Right atrium auricular region (tissue), 2 donors: Measurements from ENCODE around the gene PAGE2B. TPM values are rescaled to one million over a fixed set of nuclear protein-coding genes. Genes with fewer than 3 reads are reported as not detected.

Source experiments
- total RNA-seq, 2 donors: library from RNA; depleted of rRNA; stranded (reverse); fragments of >200 nt; gene quantifications; one replicate each; pipeline ENCODE4 v1.1.0, GENCODE V29; 2016

The PAGE2B gene
- total RNA-seq, 2 donors from 2014 or later: not detected

Other genes with a start within 250 kb of the PAGE2B start
- gene TRO, start 154.2 kb upstream of the PAGE2B start, total RNA-seq: 1 to 10 TPM; 4.3 to 4.9 TPM
- not detected for gene PFKFB1, start 80.8 kb upstream of the PAGE2B start, total RNA-seq
- gene APEX2, start 74.7 kb upstream of the PAGE2B start, total RNA-seq: 1 to 10 TPM; 6.6 to 7.7 TPM
- gene ALAS2, start 44.1 kb upstream of the PAGE2B start, total RNA-seq: 1 to 10 TPM; 8.3 to 9.8 TPM
- gene PAGE2, start 14.0 kb downstream of the PAGE2B start, total RNA-seq: not detected
- gene PAGE5, start 145.3 kb downstream of the PAGE2B start, total RNA-seq: not detected
- gene PAGE3, start 189.9 kb downstream of the PAGE2B start, total RNA-seq: not detected